Tibial nerve (tissue), 4 donors: Measurements from ENCODE around the gene CUX1.

Source experiments
- EP300 ChIP-seq, 2 donors: sonication (generic); formaldehyde crosslinking; IDR thresholded peaks; one replicate each; pipeline ENCODE4 v1.6.1; 2017; ENCODE audit warnings: antibody characterized with exemption in 2 of 2, mild to moderate bottlenecking in 1 of 2
- POLR2A ChIP-seq, 2 donors: fragments of 450-650 bp; IDR thresholded peaks; one replicate each; pipeline ENCODE4 v1.6.1; 2017; ENCODE audit warnings: antibody characterized with exemption in 2 of 2, mild to moderate bottlenecking in 2 of 2, moderate library complexity in 2 of 2
- TF ChIP-seq, protein P1 (sequence below), 5 experiments: fragments of 200-600 bp in 3 of 5; fragments of 450-650 bp in 2 of 5; sonication (generic) in 3 of 5; IDR thresholded peaks; one replicate each; pipeline ENCODE4 v1.5.1; 2016 to 2019; ENCODE audit warnings: antibody characterized with exemption in 5 of 5, mild to moderate bottlenecking in 3 of 5, moderate library complexity in 2 of 5

DNA sequence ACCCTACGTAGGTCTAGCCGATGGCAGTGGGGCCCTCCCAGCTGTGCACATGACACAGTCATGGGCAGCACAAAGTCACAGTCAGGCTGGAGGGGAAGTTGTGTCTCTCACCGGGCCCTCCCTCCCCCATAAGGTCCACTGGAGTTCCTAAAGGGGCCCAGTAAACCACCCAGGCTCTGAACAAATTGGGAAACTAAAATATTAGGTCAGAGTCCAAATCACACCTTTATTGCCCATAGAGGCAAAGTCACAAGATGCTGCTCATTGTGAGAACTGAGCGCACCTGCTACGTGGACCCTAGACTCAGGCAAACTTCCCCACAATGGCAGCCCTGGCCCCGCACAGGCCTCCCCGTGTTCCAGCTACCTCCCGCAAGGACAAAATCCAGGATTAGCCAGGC, 424.0 kb downstream of the CUX1 start:
- TF ChIP-seq, protein P1, sequence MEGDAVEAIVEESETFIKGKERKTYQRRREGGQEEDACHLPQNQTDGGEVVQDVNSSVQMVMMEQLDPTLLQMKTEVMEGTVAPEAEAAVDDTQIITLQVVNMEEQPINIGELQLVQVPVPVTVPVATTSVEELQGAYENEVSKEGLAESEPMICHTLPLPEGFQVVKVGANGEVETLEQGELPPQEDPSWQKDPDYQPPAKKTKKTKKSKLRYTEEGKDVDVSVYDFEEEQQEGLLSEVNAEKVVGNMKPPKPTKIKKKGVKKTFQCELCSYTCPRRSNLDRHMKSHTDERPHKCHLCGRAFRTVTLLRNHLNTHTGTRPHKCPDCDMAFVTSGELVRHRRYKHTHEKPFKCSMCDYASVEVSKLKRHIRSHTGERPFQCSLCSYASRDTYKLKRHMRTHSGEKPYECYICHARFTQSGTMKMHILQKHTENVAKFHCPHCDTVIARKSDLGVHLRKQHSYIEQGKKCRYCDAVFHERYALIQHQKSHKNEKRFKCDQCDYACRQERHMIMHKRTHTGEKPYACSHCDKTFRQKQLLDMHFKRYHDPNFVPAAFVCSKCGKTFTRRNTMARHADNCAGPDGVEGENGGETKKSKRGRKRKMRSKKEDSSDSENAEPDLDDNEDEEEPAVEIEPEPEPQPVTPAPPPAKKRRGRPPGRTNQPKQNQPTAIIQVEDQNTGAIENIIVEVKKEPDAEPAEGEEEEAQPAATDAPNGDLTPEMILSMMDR (IDR thresholded peaks at IDR 0.05) = no peak
- TF ChIP-seq EP300 (IDR thresholded peaks at IDR 0.05) = no peak
- TF ChIP-seq POLR2A (IDR thresholded peaks at IDR 0.05) = no peak
